Ovary (tissue), 3 donors: ENCODE data around the gene SIMC1.

Source experiments
- CTCF ChIP-seq, 3 donors: fragments of 450-650 bp in 2 of 3; fragments of 200-600 bp in 1 of 3; IDR thresholded peaks; one replicate each; pipeline versions ENCODE4 v1.5.1 to v1.8.0; 2016 to 2022; ENCODE audit warnings: antibody characterized with exemption in 3 of 3, mild to moderate bottlenecking in 1 of 3
- EP300 ChIP-seq: sonication (generic); formaldehyde crosslinking; IDR thresholded peaks from one replicate; pipeline ENCODE4 v1.6.1; 2017; ENCODE audit warnings: antibody characterized with exemption
- POLR2A ChIP-seq: fragments of 450-650 bp; IDR thresholded peaks from one replicate; pipeline ENCODE4 v1.6.1; 2017; ENCODE audit warnings: antibody characterized with exemption, mild to moderate bottlenecking, moderate library complexity
- donor health status: DM: no; HTN: no; CAD: no.

- TF ChIP-seq CTCF (IDR thresholded peaks at IDR 0.05) (no peak), POLR2A (no peak), EP300 (no peak)
Measured at GRCh38 chr5:176371621-176372539, 133.7 kb downstream of the SIMC1 start.
